OCI-LY7 (cell line): ENCODE results near the gene SLCO4A1. TPM values are rescaled to one million over a fixed set of nuclear protein-coding genes. Genes with fewer than 3 reads are reported as not detected.

Experiments
- BruUV-seq: library from RNA; stranded (reverse); fragments of 400-500 nt; replicated peaks from 2 replicates; lab custom pipeline; 2021; lab: Mats Ljungman, UMichigan
- CTCF ChIA-PET: fragments of 300-600 bp; sonication (Branson Sonifier 250); formaldehyde crosslinking; loops from one replicate; lab custom pipeline; 2022; ENCODE audit warnings: antibody characterized with exemption; ENCODE audit not compliant: unreplicated experiment; lab: Charles Lee
- POLR2A ChIA-PET: fragments of 300-600 bp; sonication (Branson Sonifier 250); formaldehyde crosslinking; loops from one replicate; lab custom pipeline; 2022; ENCODE audit warnings: antibody characterized with exemption; lab: Charles Lee
- DNase-seq: peaks from one replicate; pipeline ENCODE4 v3.0.0-alpha.2; 2015; ENCODE audit warnings: low spot score
- H2AFZ ChIP-seq: fragments of 200-600 bp; sonication (generic), shearing (Covaris generic); 2 replicates; pipeline ENCODE4 v1.6.1; 2014; ENCODE audit warnings: mild to moderate bottlenecking, antibody characterized with exemption, low read length, moderate library complexity
- H3K27ac ChIP-seq: fragments of 200-600 bp; sonication (generic); 2 replicates; pipeline ENCODE4 v1.5.1; 2014; ENCODE audit warnings: mixed run types, low read depth, mild to moderate bottlenecking, moderate library complexity, low read length, inconsistent platforms; ENCODE audit not compliant: poor library complexity, severe bottlenecking
- H3K36me3 ChIP-seq: fragments of 200-600 bp; sonication (generic); 2 replicates; pipeline ENCODE4 v1.6.1; 2014; ENCODE audit warnings: mild to moderate bottlenecking, antibody characterized with exemption, low read length, moderate library complexity, mixed read lengths; ENCODE audit not compliant: insufficient read depth
- H3K4me1 ChIP-seq: fragments of 200-600 bp; sonication (generic); 2 replicates; pipeline ENCODE4 v1.5.1; 2014; ENCODE audit warnings: mild to moderate bottlenecking, low read length; ENCODE audit not compliant: insufficient read depth, poor library complexity, severe bottlenecking
- H3K4me2 ChIP-seq: fragments of 200-600 bp; sonication (generic); 2 replicates; pipeline ENCODE4 v1.6.1; 2014; ENCODE audit warnings: mild to moderate bottlenecking, low read length
- H3K4me3 ChIP-seq: fragments of 200-600 bp; sonication (generic); 2 replicates; pipeline ENCODE4 v1.5.1; 2014; ENCODE audit warnings: mild to moderate bottlenecking, low read depth, low read length; ENCODE audit not compliant: poor library complexity, severe bottlenecking
- H3K79me2 ChIP-seq: fragments of 200-600 bp; sonication (generic); 2 replicates; pipeline ENCODE4 v1.6.1; 2016; ENCODE audit warnings: low read depth, mild to moderate bottlenecking, low read length, moderate library complexity, mixed read lengths; ENCODE audit not compliant: insufficient read depth
- H3K9me2 ChIP-seq: fragments of 200-600 bp; sonication (generic); 2 replicates; pipeline ENCODE4 v1.6.1; 2016; ENCODE audit warnings: mild to moderate bottlenecking, low read length, mixed read lengths; ENCODE audit not compliant: insufficient read depth
- H3K9me3 ChIP-seq: fragments of 200-600 bp; sonication (generic); 2 replicates; pipeline ENCODE4 v1.6.1; 2014; ENCODE audit warnings: mild to moderate bottlenecking, mixed run types, low read length, mixed read lengths
- H4K20me1 ChIP-seq: fragments of 200-600 bp; sonication (generic); 2 replicates; pipeline ENCODE4 v1.6.1; 2014; ENCODE audit warnings: mild to moderate bottlenecking, antibody characterized with exemption, low read length, moderate library complexity, mixed read lengths; ENCODE audit not compliant: insufficient read depth
- CTCF ChIP-seq: fragments of 200-600 bp; sonication (generic); conservative IDR thresholded peaks from 2 replicates; pipeline ENCODE4 v1.5.1; 2014; ENCODE audit warnings: mild to moderate bottlenecking, antibody characterized with exemption, low read length, moderate library complexity, mixed read lengths
- EZH2phosphoT487 ChIP-seq: fragments of 200-600 bp; sonication (generic); IDR thresholded peaks from 2 replicates; pipeline ENCODE4 v1.6.1; 2018; ENCODE audit warnings: low read depth, borderline replicate concordance, mild to moderate bottlenecking, mixed run types, antibody characterized with exemption, low read length, moderate library complexity, mixed read lengths
- intact Hi-C: fragments of 100-400 bp; cut with micrococcal nuclease; formaldehyde crosslinking; loops from one replicate; pipeline ENCODE4 v1.10.0; 2022; ENCODE audit not compliant: unreplicated experiment
- total RNA-seq, 2 experiments: library from RNA; depleted of rRNA in 1 of 2; stranded (reverse); fragments of >200 nt in 1 of 2; shearing (Covaris generic) in 1 of 2; gene quantifications; 2 replicates each; pipeline ENCODE4 v1.2.3, GENCODE V29; 2014 to 2022

The SLCO4A1 gene
- total RNA-seq, 2 experiments from 2014 or later: 34.3 to 52.4 TPM

GRCh38 chr20:62696989-62697388, 54.7 kb downstream of the SLCO4A1 start:
- Histone ChIP-seq H3K79me2 (no peaks in the 10 kb centered on the region), H4K20me1 (no peaks in the 10 kb centered on the region), H3K4me1 (no peaks in the 10 kb centered on the region), H3K4me2 (no peak overlapping the region), H3K36me3 (no peaks in the 10 kb centered on the region), H3K27ac (no peak overlapping the region), H3K9me3 (no peaks in the 10 kb centered on the region), H2AFZ (no peak overlapping the region), H3K9me2 (no peaks in the 10 kb centered on the region), H3K4me3 (no peak overlapping the region)
- ChIA-PET CTCF (no interaction called here), POLR2A (no interaction called here)
- no peak for DNase-seq
- intact Hi-C loops: no loop called here
- no peak for TF ChIP-seq EZH2phosphoT487
- no TSS peak for BruUV-seq

GRCh38 chr20:62697468-62697912, 55.2 kb downstream of the SLCO4A1 start:
- CTCF ChIA-PET: no interaction called here
- BruUV-seq: no TSS peak
- POLR2A ChIA-PET: no interaction called here

GRCh38 chr20:62698231-62698630, 55.9 kb downstream of the SLCO4A1 start:
- POLR2A ChIA-PET: no interaction called here
- H3K36me3 ChIP-seq: no peaks in the 10 kb centered on the region
- intact Hi-C loops: no loop called here
- CTCF ChIA-PET: no interaction called here
- TF ChIP-seq CTCF (no peak), EZH2phosphoT487 (no peak)
- H3K4me3 ChIP-seq: no peak overlapping the region
- no peak overlapping the region for H3K4me2 ChIP-seq
- no peaks in the 10 kb centered on the region for H3K4me1 ChIP-seq
- H3K27ac ChIP-seq: no peak overlapping the region
- H3K9me2 ChIP-seq: no peaks in the 10 kb centered on the region
- no TSS peak for BruUV-seq
- H3K79me2 ChIP-seq: no peaks in the 10 kb centered on the region
- no peak for DNase-seq
- H3K9me3 ChIP-seq: no peaks in the 10 kb centered on the region
- H4K20me1 ChIP-seq: no peaks in the 10 kb centered on the region
- no peak overlapping the region for H2AFZ ChIP-seq

More at GRCh38 chr20:62697468-62697912, 55.2 kb downstream of the SLCO4A1 start:
- Histone ChIP-seq H4K20me1 (no peaks in the 10 kb centered on the region), H3K4me2 (no peak overlapping the region), H3K4me3 (no peak overlapping the region), H3K27ac (no peak overlapping the region), H3K36me3 (no peaks in the 10 kb centered on the region), H3K9me2 (no peaks in the 10 kb centered on the region), H3K4me1 (no peaks in the 10 kb centered on the region), H2AFZ (no peak overlapping the region), H3K79me2 (no peaks in the 10 kb centered on the region), H3K9me3 (no peaks in the 10 kb centered on the region)
- no peak for DNase-seq
- TF ChIP-seq EZH2phosphoT487 (no peak), CTCF (no peak)
- intact Hi-C loops: no loop called here
